ENCODE measurements around the gene CA10.

The CA10 gene

DNA sequence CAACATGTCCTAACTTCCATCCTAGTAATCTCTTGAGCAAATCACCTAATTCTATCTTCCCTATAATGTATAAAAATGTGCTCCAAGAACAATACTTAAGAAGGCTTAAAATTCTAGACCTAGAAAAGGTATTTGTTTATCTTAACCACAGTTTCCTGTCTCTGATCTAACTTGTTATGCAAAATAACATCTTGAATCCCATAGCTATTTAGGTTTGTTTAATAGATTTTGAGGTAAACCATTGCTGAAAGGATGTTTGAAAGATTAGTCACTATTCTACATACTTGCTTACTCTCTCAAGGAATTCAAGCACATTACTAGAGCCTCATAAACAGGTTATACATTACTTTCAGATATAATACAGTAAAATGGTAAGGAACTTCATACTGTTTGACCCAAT lies 13.0 kb downstream of the CA10 start:
- no peak overlapping the region for H3K27ac ChIP-seq
- TF ChIP-seq CTCF (conservative IDR thresholded peaks at IDR 0.05), result no peak

DNA sequence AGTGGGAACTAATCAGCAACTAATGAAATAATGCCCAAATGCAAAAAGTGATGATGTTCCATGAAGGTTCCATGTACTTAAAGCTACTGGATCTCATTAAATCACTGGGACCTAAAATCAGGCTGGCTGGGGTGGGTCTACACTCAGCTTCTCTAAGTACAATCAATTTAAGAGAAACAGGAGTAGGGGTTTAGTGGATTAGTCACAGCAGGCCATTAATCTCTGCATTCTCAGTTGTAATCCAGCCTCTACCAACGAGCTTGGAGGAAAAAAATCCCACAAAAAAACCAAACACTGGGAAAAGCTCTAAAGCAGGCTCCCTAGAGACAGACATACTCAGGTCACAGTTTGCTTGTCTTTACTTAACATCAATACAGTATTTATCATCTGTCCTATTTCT lies 15.0 kb downstream of the CA10 start:
- no peak for TF ChIP-seq CTCF (conservative IDR thresholded peaks at IDR 0.05)
- no peak overlapping the region for H3K27ac ChIP-seq

DNA sequence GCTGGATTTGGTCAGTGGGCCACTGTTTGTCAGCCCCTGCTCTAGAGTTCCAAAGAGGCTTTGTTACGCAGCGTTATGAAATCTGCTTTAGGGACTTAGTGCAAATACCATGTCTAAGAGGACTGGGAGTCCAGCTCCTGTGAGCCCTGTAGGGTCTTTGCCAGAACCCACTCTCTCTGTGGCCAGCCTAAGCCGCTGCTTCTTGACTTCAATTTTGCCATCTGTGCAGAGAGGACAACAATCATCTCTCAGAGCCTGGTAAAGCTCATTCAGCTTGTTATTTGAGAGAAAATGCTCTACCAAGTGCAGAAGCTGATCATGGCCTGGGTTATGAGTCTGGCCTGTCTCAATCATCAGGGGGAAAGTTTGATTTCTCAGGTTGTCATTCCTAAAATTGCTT lies 17.9 kb downstream of the CA10 start:
- TF ChIP-seq CTCF (conservative IDR thresholded peaks at IDR 0.05), result no peak
- no peak overlapping the region for H3K27ac ChIP-seq

DNA sequence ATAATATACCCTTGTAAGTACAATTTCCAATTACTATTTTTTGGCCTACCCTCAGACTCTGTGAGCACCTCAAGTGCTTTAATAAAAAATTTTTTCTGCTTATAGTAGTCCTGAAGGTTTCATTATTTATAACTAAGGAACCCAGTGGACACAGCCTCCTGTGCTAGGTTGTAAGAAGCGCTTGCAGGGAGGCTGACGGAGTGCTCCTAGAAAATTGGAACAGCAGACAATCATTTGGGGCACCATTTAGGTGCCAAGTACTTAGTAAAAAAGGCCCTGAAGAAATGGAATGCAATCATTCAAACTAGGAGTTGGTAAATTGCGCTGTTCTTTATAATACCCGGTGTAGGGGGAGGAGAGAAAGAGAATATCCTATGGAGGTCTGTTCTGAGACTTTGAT lies 19.8 kb downstream of the CA10 start:
- H3K27ac ChIP-seq, result no peak overlapping the region
- no peak for TF ChIP-seq CTCF (conservative IDR thresholded peaks at IDR 0.05)

DNA sequence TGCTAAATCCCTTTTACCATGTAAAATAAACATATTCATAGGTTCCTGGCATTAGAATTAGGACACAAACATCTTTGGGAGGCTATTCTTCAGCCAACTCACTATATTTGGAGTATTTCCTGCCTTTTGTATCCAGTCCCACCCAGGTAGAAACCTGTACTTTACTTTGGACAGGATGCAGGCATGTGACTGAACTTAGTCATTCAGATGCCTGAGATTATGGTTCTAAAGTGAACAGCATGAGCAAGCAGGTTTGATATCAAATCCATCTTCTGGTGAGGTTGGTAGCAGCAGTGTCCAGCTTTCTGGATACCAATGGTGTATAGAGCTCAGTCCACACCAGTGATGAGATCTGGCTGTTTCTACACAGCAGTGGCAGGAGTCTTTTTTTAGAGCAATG lies 20.2 kb downstream of the CA10 start:
- no peak overlapping the region for H3K27ac ChIP-seq
- no peak for TF ChIP-seq CTCF (conservative IDR thresholded peaks at IDR 0.05)

DNA sequence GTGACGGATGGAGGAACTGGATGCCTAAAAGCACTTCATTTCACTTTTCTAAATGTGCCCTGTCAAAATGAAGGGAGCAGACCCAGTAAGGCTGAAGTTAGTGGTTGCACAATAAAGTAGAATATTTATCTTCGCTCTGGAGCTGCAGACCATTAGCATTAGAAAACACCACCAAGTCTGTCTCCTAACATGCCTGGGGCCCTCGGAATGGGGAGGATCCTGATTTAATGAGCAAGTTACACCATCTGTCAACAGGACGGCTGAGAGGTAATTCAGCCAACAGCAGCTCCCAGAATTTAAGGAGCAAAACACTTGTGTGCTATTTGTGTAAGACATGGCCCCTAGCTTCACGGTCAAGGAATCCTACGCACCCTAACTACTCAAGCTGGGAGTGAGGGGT lies 22.3 kb downstream of the CA10 start:
- H3K27ac ChIP-seq, result no peak overlapping the region
- TF ChIP-seq CTCF (conservative IDR thresholded peaks at IDR 0.05), result no peak

DNA sequence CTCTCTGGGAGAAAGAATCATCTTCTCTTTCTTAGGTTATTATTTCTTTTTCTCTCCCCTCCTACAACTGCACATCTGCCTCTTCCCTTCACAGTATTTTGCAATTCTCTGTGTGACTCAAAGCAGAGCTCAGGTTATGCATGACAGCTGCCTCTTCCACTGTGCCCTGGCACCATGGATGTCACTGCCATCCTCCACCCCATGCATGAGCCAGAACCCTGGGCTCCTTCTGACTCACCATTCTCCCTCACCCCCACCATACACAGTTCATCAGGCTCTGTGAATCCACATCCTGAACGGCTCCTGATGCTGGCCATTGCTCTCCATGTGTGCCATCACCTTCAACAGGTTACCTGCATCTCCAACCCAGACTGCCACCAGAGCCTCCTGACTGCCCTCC lies 23.9 kb downstream of the CA10 start:
- no peak for TF ChIP-seq CTCF (conservative IDR thresholded peaks at IDR 0.05)
- no peak overlapping the region for H3K27ac ChIP-seq

DNA sequence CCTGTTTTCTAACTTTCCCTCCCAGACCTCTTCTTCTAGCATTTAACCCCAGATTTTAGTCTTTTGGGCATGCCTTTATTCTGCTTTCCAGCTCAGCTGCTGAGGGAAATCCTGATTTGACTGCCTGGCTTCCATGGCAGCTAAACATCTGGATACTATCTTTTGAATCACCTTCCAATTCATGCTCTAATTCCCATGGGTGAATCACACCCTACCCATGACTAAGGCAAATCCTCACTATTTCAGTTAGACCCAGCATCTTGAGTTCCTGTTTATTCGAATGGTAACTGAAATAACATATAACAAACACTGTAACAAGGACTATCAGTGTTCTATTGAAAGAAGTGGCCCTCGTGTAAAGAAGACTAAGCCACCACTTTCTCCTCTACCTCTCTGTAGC lies 29.8 kb downstream of the CA10 start:
- no peak overlapping the region for H3K27ac ChIP-seq
- TF ChIP-seq CTCF (conservative IDR thresholded peaks at IDR 0.05), result no peak

Measured in VCaP (cell line).